HEK293 (cell line): ENCODE measurements around the gene CFAP46.
A peak's percentile ranks its signal among the peaks of the same experiment; 100 is the strongest.
"Not testable (repeated sequence)": the region's sequence is repeated elsewhere in the genome, so short reads cannot be mapped to it uniquely, and the experiment has no call there.

Experiments
- CTCF ChIA-PET: fragments of 350-600 bp; formaldehyde crosslinking; extraction: SDS; loops from one replicate; lab custom pipeline; 2021; ENCODE audit warnings: antibody characterized with exemption; lab: Yijun Ruan, JAX
- POLR2A ChIA-PET: fragments of 300-600 bp; formaldehyde crosslinking; extraction: SDS; loops from one replicate; lab custom pipeline; 2020; ENCODE audit warnings: antibody characterized with exemption, inconsistent platforms; lab: Yijun Ruan, JAX
- H3K27ac ChIP-seq: fragments of 200-500 bp; sonication (Bioruptor generic); 2 replicates; pipeline ENCODE4 v1.5.1; 2014; ENCODE audit warnings: low read depth, low read length, control low read depth, inconsistent platforms; ENCODE audit errors: extremely low read depth
- H3K36me3 ChIP-seq, 2 experiments: fragments of 200-500 bp in 1 of 2; sonication (Bioruptor generic) in 1 of 2; 1 replicate in 1 of 2; 2 replicates in 1 of 2; pipeline ENCODE4 v1.5.1; 2014 to 2017; ENCODE audit warnings: inconsistent platforms in 2 of 2, low read length in 2 of 2; ENCODE audit not compliant: control insufficient read depth in 2 of 2, insufficient read depth in 1 of 2
- H3K4me1 ChIP-seq: fragments of 200-500 bp; sonication (Bioruptor generic); 2 replicates; pipeline ENCODE4 v1.5.1; 2014; ENCODE audit warnings: mild to moderate bottlenecking, low read length, inconsistent platforms; ENCODE audit not compliant: control insufficient read depth, insufficient read depth
- H3K4me3 ChIP-seq: 2 replicates; pipeline ENCODE4 v1.5.1; 2011; ENCODE audit warnings: low read depth, mild to moderate bottlenecking, control low read depth, low read length, moderate library complexity
- H3K9me3 ChIP-seq: fragments of 200-500 bp; sonication (Bioruptor generic); 2 replicates; pipeline ENCODE4 v1.5.1; 2014; ENCODE audit warnings: low read depth, low read length, inconsistent platforms; ENCODE audit not compliant: control insufficient read depth, insufficient read depth
- EGR2 ChIP-seq: fragments of 450-650 bp; formaldehyde crosslinking; IDR thresholded peaks from 2 replicates; pipeline ENCODE4 v1.5.1; 2016; ENCODE audit warnings: low read depth, missing biosample characterization, missing genetic modification characterization
- KLF1 ChIP-seq: fragments of 450-650 bp; formaldehyde crosslinking; IDR thresholded peaks from 2 replicates; pipeline ENCODE4 v1.5.1; 2016; ENCODE audit warnings: missing biosample characterization, missing genetic modification characterization
- KLF17 ChIP-seq: fragments of 450-650 bp; formaldehyde crosslinking; IDR thresholded peaks from 2 replicates; pipeline ENCODE4 v1.5.1; 2016; ENCODE audit warnings: missing biosample characterization, missing genetic modification characterization
- REST ChIP-seq: fragments of 450-650 bp; formaldehyde crosslinking; IDR thresholded peaks from 2 replicates; pipeline ENCODE4 v1.5.1; 2016; ENCODE audit warnings: missing biosample characterization, missing genetic modification characterization
- SCRT2 ChIP-seq: fragments of 450-650 bp; formaldehyde crosslinking; IDR thresholded peaks from 2 replicates; pipeline ENCODE4 v1.5.1; 2016; ENCODE audit warnings: missing biosample characterization, missing genetic modification characterization
- ZBTB8A ChIP-seq: fragments of 450-650 bp; formaldehyde crosslinking; IDR thresholded peaks from 2 replicates; pipeline ENCODE4 v1.5.1; 2016; ENCODE audit warnings: missing biosample characterization, missing genetic modification characterization
- ZFHX2 ChIP-seq: fragments of 450-650 bp; formaldehyde crosslinking; conservative IDR thresholded peaks from 2 replicates; pipeline ENCODE4 v1.5.1; 2016; ENCODE audit warnings: missing biosample characterization, missing genetic modification characterization
- ZFP3 ChIP-seq: fragments of 450-650 bp; formaldehyde crosslinking; IDR thresholded peaks from 2 replicates; pipeline ENCODE4 v1.5.1; 2016; ENCODE audit warnings: low read depth, missing biosample characterization, missing genetic modification characterization
- ZIC2 ChIP-seq: fragments of 450-650 bp; formaldehyde crosslinking; IDR thresholded peaks from 2 replicates; pipeline ENCODE4 v1.5.1; 2016; ENCODE audit warnings: missing biosample characterization, missing genetic modification characterization
- ZNF23 ChIP-seq: fragments of 450-650 bp; formaldehyde crosslinking; IDR thresholded peaks from 2 replicates; pipeline ENCODE4 v1.5.1; 2016; ENCODE audit warnings: missing biosample characterization, missing genetic modification characterization, borderline replicate concordance
- ZNF292 ChIP-seq: fragments of 450-650 bp; formaldehyde crosslinking; IDR thresholded peaks from 2 replicates; pipeline ENCODE4 v1.5.1; 2016; ENCODE audit warnings: low read depth, missing biosample characterization, missing genetic modification characterization, borderline replicate concordance
- ZNF350 ChIP-seq: fragments of 450-650 bp; formaldehyde crosslinking; IDR thresholded peaks from 2 replicates; pipeline ENCODE4 v1.5.0; 2017; ENCODE audit warnings: missing biosample characterization, mild to moderate bottlenecking, missing genetic modification characterization
- ZNF433 ChIP-seq: fragments of 450-650 bp; formaldehyde crosslinking; IDR thresholded peaks from 2 replicates; pipeline ENCODE4 v1.5.1; 2016; ENCODE audit warnings: missing biosample characterization, missing genetic modification characterization, low read depth

Gene CFAP46

GRCh38 chr10:132774902-132775863 lies 167.2 kb downstream of the CFAP46 start:
- H3K36me3 ChIP-seq, result no peaks in the 10 kb centered on the region
- H3K4me3 ChIP-seq, result no peak overlapping the region
- TF ChIP-seq ZFP3 (tag by site-specific recombination) (no peak), ZNF292 (tag by site-specific recombination) (no peak), SCRT2 (peak; percentile 61), ZBTB8A (tag by site-specific recombination) (no peak), EGR2 (tag by site-specific recombination) (0 out of 2 replicates have a peak, but pooled peaks have one; percentile 13), ZFHX2 (tag by site-specific recombination) (peak; percentile 40), ZIC2 (tag by site-specific recombination) (peak; percentile 75), ZNF433 (tag by site-specific recombination) (no peak), KLF17 (tag by site-specific recombination) (0 out of 2 replicates have a peak, but pooled peaks have one; percentile 32)
- H3K9me3 ChIP-seq, result no peaks in the 10 kb centered on the region
- ChIA-PET POLR2A (no interaction called here), CTCF (no interaction called here)
- H3K27ac ChIP-seq, result no peak overlapping the region
- no peaks in the 10 kb centered on the region for H3K4me1 ChIP-seq

GRCh38 chr10:132774181-132774901 lies 168.0 kb downstream of the CFAP46 start:
- no peak overlapping the region for H3K27ac ChIP-seq
- TF ChIP-seq ZNF350 (tag by site-specific recombination), result no peak
- peak; percentile 3; the same call in 1 of the 2 replicates for TF ChIP-seq KLF1 (tag by site-specific recombination)
- no peak for TF ChIP-seq ZNF23 (tag by site-specific recombination)
- no peak for TF ChIP-seq REST (tag by site-specific recombination)
- TF ChIP-seq, all 188 proteins: peak for 1
- Histone ChIP-seq H3K4me1 (no peaks in the 10 kb centered on the region), H3K4me3 (no peak overlapping the region), H3K9me3 (no peaks in the 10 kb centered on the region), H3K36me3 (no peaks in the 10 kb centered on the region)
- CTCF ChIA-PET, result no interaction called here
- POLR2A ChIA-PET, result no interaction called here

GRCh38 chr10:132772816-132773215 lies 169.6 kb downstream of the CFAP46 start:
- CTCF ChIA-PET, H3K4me1 ChIP-seq, H3K4me3 ChIP-seq, H3K27ac ChIP-seq, H3K9me3 ChIP-seq, H3K36me3 ChIP-seq, POLR2A ChIA-PET: not testable (repeated sequence)
